ENCODE measurements around the gene GABRB1.

DNA sequence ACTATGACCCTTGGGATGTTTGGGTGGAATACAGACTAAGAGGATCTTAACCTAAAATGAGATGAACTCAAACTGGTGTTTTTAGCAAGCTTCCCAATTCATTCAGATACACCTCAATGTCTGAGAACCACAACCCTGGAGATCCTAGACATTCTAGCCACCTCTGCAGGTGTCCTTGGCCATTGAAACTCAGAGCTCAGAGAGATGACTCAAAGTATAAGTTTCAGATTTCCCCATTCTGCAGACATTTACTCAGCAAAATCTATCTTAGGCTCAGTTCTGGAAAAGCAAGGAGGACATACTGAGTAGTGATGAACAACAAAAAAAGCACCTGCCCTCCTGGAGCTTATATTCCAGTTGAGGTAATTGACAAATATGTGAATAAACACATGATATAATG lies 384.4 kb downstream of the GABRB1 start:
- no peak for TF ChIP-seq POLR2A (IDR thresholded peaks at IDR 0.05)
- TF ChIP-seq CTCF (IDR thresholded peaks at IDR 0.05), result no peak
- no peak for TF ChIP-seq POLR2AphosphoS5 (IDR thresholded peaks at IDR 0.05; ENCODE audit: insufficient read depth in 1 of 2, low read depth in 1 of 2)

All from vagina (tissue), 2 donors.